A673 (cell line): ENCODE results near the gene CPED1.

ENCODE experiments used
- CTCF ChIP-seq: fragments of 300-800, 200-600 bp; sonication (generic); conservative IDR thresholded peaks from 2 replicates; pipeline ENCODE4 v1.5.1; 2017; ENCODE audit warnings: low read depth, mild to moderate bottlenecking, antibody characterized with exemption, low read length, moderate library complexity, mixed read lengths
- EZH2 ChIP-seq: fragments of 200-600 bp; sonication (generic); IDR thresholded peaks from 2 replicates; pipeline ENCODE4 v1.6.1; 2017; ENCODE audit warnings: borderline replicate concordance, low read depth, mild to moderate bottlenecking, mixed read lengths, antibody characterized with exemption, low read length; ENCODE audit not compliant: poor library complexity, severe bottlenecking

GRCh38 chr7:121020989-121021969 lies 32.8 kb downstream of the CPED1 start:
- TF ChIP-seq CTCF, result no peak
- no peak for TF ChIP-seq EZH2
